NCI-H1417 (cell line): ENCODE data around the gene KCNH2.

ENCODE experiments used
- DNase-seq, 3 experiments: peaks; one replicate each; lab custom pipeline; 2025; lab: John Stamatoyannopoulos, UW

Gene KCNH2

GRCh38 chr7:150974468-150975391 is 3.4 kb downstream of the KCNH2 start:
- DNase-seq = peak; percentile 63 to 92 (median 92)

- DNase-seq = peak; percentile 87 to 97 (median 93)
Measured at GRCh38 chr7:150973571-150974451, 4.3 kb downstream of the KCNH2 start.

- DNase-seq = peak in 1 of 3 experiments; percentile 16
Measured at GRCh38 chr7:150972741-150973140, 5.4 kb downstream of the KCNH2 start.

GRCh38 chr7:150972023-150972468 is 6.1 kb downstream of the KCNH2 start:
- DNase-seq = peak in 2 of 3 experiments; percentile 85 to 87

- peak; percentile 19 to 87 (median 85) for DNase-seq
Measured at GRCh38 chr7:150971242-150972022, 6.7 kb downstream of the KCNH2 start.

- no peak for DNase-seq
Measured at GRCh38 chr7:150970424-150970823, 7.7 kb downstream of the KCNH2 start.

- peak; percentile 39 to 76 (median 46) for DNase-seq
Measured at GRCh38 chr7:150969475-150969874, 8.6 kb downstream of the KCNH2 start.

- peak in 2 of 3 experiments; percentile 55 to 66 for DNase-seq
Measured at GRCh38 chr7:150968734-150969372, 9.3 kb downstream of the KCNH2 start.

GRCh38 chr7:150968056-150968733 is 9.9 kb downstream of the KCNH2 start:
- no peak for DNase-seq

- no peak for DNase-seq
Measured at GRCh38 chr7:150967349-150967748, 10.8 kb downstream of the KCNH2 start.

GRCh38 chr7:150966002-150966401 is 12.1 kb downstream of the KCNH2 start:
- peak in 1 of 3 experiments; percentile 54 for DNase-seq

- peak in 1 of 3 experiments; percentile 41 for DNase-seq
Measured at GRCh38 chr7:150965273-150965830, 12.8 kb downstream of the KCNH2 start.

- DNase-seq = peak in 2 of 3 experiments; percentile 73 to 74
Measured at GRCh38 chr7:150964593-150965111, 13.5 kb downstream of the KCNH2 start.

GRCh38 chr7:150963707-150964559 is 14.2 kb downstream of the KCNH2 start:
- DNase-seq = peak in 1 of 3 experiments; percentile 56

GRCh38 chr7:150962553-150963399 is 15.3 kb downstream of the KCNH2 start:
- peak in 2 of 3 experiments; percentile 36 to 53 for DNase-seq

GRCh38 chr7:150962290-150962552 is 15.9 kb downstream of the KCNH2 start:
- no peak for DNase-seq

- DNase-seq = no peak
Measured at GRCh38 chr7:150961510-150962289, 16.4 kb downstream of the KCNH2 start.
